ENCODE results near the gene SYNDIG1L.
A peak's percentile ranks its signal among the peaks of the same experiment; 100 is the strongest.
"Not testable (repeated sequence)": the region's sequence is repeated elsewhere in the genome, so short reads cannot be mapped to it uniquely, and the experiment has no call there.

Gene SYNDIG1L

GRCh38 chr14:74401504-74402241 is 24.3 kb downstream of the SYNDIG1L start:
- peak; percentile 74 for DNase-seq

- no peak for DNase-seq
Measured at GRCh38 chr14:74400919-74401503, 25.0 kb downstream of the SYNDIG1L start.

- no peak for DNase-seq
Measured at GRCh38 chr14:74400031-74400685, 25.9 kb downstream of the SYNDIG1L start.

GRCh38 chr14:74395094-74395493 is 30.9 kb downstream of the SYNDIG1L start:
- no peak for DNase-seq

GRCh38 chr14:74394549-74394948 is 31.5 kb downstream of the SYNDIG1L start:
- DNase-seq = no peak

- DNase-seq = no peak
Measured at GRCh38 chr14:74392616-74393570, 33.1 kb downstream of the SYNDIG1L start.

- no peak for DNase-seq
Measured at GRCh38 chr14:74391479-74391878, 34.5 kb downstream of the SYNDIG1L start.

GRCh38 chr14:74390505-74390904 is 35.5 kb downstream of the SYNDIG1L start:
- not testable (repeated sequence) for DNase-seq

GRCh38 chr14:74389980-74390379 is 36.0 kb downstream of the SYNDIG1L start:
- DNase-seq = no peak

GRCh38 chr14:74382231-74382630 is 43.8 kb downstream of the SYNDIG1L start:
- no peak for DNase-seq

- DNase-seq = not testable (repeated sequence)
Measured at GRCh38 chr14:74381571-74381970, 44.4 kb downstream of the SYNDIG1L start.

- DNase-seq = no peak
Measured at GRCh38 chr14:74380845-74381244, 45.2 kb downstream of the SYNDIG1L start.

- no peak for DNase-seq
Measured at GRCh38 chr14:74380172-74380571, 45.8 kb downstream of the SYNDIG1L start.

GRCh38 chr14:74377976-74378690 is 47.9 kb downstream of the SYNDIG1L start:
- no peak for DNase-seq

- DNase-seq = no peak
Measured at GRCh38 chr14:74368441-74368840, 57.6 kb downstream of the SYNDIG1L start.

GRCh38 chr14:74368026-74368425 is 58.0 kb downstream of the SYNDIG1L start:
- no peak for DNase-seq

GRCh38 chr14:74364271-74364880 is 61.6 kb downstream of the SYNDIG1L start:
- DNase-seq = no peak

- peak; percentile 66 for DNase-seq
Measured at GRCh38 chr14:74362361-74362915, 63.6 kb downstream of the SYNDIG1L start.

GRCh38 chr14:74360163-74360562 is 65.8 kb downstream of the SYNDIG1L start:
- no peak for DNase-seq

GRCh38 chr14:74358176-74358829 is 67.7 kb downstream of the SYNDIG1L start:
- DNase-seq = no peak

- no peak for DNase-seq
Measured at GRCh38 chr14:74357585-74357984, 68.4 kb downstream of the SYNDIG1L start.
